Adrenal gland (tissue), 5 donors: ENCODE data around the gene SLC6A15.

Experiments
- CTCF ChIP-seq, 6 experiments: fragments of 450-650 bp in 4 of 6; fragments of 200-600 bp in 2 of 6; sonication (generic) in 1 of 6; IDR thresholded peaks; 1 replicate in 5 of 6; 2 replicates in 1 of 6; pipeline versions ENCODE4 v1.5.1 to v1.8.0; 2016 to 2021; ENCODE audit warnings: antibody characterized with exemption in 6 of 6, mild to moderate bottlenecking in 2 of 6, moderate library complexity in 1 of 6
- POLR2A ChIP-seq, 2 donors: fragments of 450-650 bp; IDR thresholded peaks; one replicate each; pipeline ENCODE4 v1.6.1; 2017; ENCODE audit warnings: antibody characterized with exemption in 2 of 2, mild to moderate bottlenecking in 2 of 2, moderate library complexity in 1 of 2
- donor health status: DM: no; HTN: no; CAD: no.

- no peak for TF ChIP-seq CTCF (IDR thresholded peaks at IDR 0.05)
- TF ChIP-seq POLR2A (IDR thresholded peaks at IDR 0.05) = no peak
Measured at GRCh38 chr12:84843593-84844144, 68.9 kb downstream of the SLC6A15 start.
